ENCODE results near the gene NUDT13. TPM values are rescaled to one million over a fixed set of nuclear protein-coding genes. Genes with fewer than 3 reads are reported as not detected.

Gene NUDT13
- total and polyA plus RNA-seq, 2 of the 4 experiments (the other 2 are of a cell fraction) = 0.90 to 1.7 TPM

DNA sequence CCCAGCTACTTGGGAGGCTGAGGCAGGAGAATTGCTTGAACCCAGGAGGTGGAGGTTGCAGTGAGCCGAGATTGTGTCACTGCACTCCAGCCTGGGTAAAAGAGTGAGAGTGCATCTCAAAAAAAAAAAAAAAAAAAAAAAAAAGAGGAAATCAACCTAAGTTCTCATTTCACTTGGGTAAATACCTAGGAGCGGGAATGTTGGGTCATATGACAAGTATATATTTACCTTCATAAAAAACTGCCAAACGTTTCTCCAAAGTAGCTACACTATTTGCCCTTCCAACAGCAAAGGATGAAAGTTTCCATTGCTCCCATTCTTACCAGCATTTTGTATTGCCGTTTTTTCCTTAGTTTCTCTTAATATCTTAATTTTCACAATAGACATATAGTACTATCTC lies 23.4 kb upstream of the NUDT13 start:
- no peak for TF ChIP-seq RFX5 (IDR thresholded peaks at IDR 0.05; ENCODE audit: low read depth, low read length)
- no peak for TF ChIP-seq NFE2L2 (IDR thresholded peaks at IDR 0.05; ENCODE audit: low read depth, low read length)
- TF ChIP-seq CEBPB (IDR thresholded peaks at IDR 0.05; ENCODE audit: low read depth, low read length) = no peak
- no peak for TF ChIP-seq CHD1 (IDR thresholded peaks at IDR 0.05; ENCODE audit: low read depth, low read length)
- TF ChIP-seq, protein P1, sequence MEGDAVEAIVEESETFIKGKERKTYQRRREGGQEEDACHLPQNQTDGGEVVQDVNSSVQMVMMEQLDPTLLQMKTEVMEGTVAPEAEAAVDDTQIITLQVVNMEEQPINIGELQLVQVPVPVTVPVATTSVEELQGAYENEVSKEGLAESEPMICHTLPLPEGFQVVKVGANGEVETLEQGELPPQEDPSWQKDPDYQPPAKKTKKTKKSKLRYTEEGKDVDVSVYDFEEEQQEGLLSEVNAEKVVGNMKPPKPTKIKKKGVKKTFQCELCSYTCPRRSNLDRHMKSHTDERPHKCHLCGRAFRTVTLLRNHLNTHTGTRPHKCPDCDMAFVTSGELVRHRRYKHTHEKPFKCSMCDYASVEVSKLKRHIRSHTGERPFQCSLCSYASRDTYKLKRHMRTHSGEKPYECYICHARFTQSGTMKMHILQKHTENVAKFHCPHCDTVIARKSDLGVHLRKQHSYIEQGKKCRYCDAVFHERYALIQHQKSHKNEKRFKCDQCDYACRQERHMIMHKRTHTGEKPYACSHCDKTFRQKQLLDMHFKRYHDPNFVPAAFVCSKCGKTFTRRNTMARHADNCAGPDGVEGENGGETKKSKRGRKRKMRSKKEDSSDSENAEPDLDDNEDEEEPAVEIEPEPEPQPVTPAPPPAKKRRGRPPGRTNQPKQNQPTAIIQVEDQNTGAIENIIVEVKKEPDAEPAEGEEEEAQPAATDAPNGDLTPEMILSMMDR (conservative IDR thresholded peaks at IDR 0.05; ENCODE audit: low read depth, low read length) = no peak
- no peak for TF ChIP-seq MAZ (IDR thresholded peaks at IDR 0.05; ENCODE audit: borderline replicate concordance, low read depth, low read length)
- no peak for TF ChIP-seq POLR2A (IDR thresholded peaks at IDR 0.05; ENCODE audit: low read depth, low read length)
- TF ChIP-seq MAFK (IDR thresholded peaks at IDR 0.05; ENCODE audit: low read depth, low read length) = no peak
- TF ChIP-seq RAD21 (IDR thresholded peaks at IDR 0.05; ENCODE audit: low read length) = no peak
- H3K9me3 ChIP-seq (ENCODE audit: control insufficient read depth, insufficient read depth, low read length) = no peaks in the 10 kb centered on the region
- H3K36me3 ChIP-seq (ENCODE audit: control insufficient read depth, insufficient read depth, low read length) = peaks cover 4% of the 10 kb centered on the region
- peaks cover 11% of the 10 kb centered on the region for H3K4me1 ChIP-seq (ENCODE audit: control insufficient read depth, insufficient read depth, low read length)
- H4K91ac ChIP-seq (ENCODE audit: insufficient read depth, low read depth, low read length) = no peak overlapping the region
- H4K5ac ChIP-seq (ENCODE audit: low read depth, low read length) = no peak overlapping the region
- peaks cover 7% of the 10 kb centered on the region for H3K9me1 ChIP-seq (ENCODE audit: insufficient read depth, low read length)
- peaks cover 0 to 67% of the 10 kb centered on the region in 2 experiments; a peak in 3 of 4 replicates for H3K79me1 ChIP-seq (ENCODE audit: low read depth in 1 of 2, low read length in 2 of 2)
- DNase-seq (no peak), ATAC-seq (ENCODE audit: low read depth) (no peak)
- ChIA-PET POLR2A (ENCODE audit: unreplicated experiment) (no interaction called here), CTCF (interaction anchor here (0.9 kb wide), 1 partner anchor 9 kb away, joined by 3 read pairs; no protein-coding TSS in a partner anchor)
- H2AK5ac ChIP-seq (ENCODE audit: low read depth, low read length) = no peak overlapping the region
- dilution Hi-C loops (cut with HindIII; ENCODE audit: low sequenced_read_pairs, unreplicated experiment) (no loop called here), intact Hi-C loops (cut with micrococcal nuclease) (no loop called here), in situ Hi-C loops (cut with MboI; ENCODE audit: low sequenced_read_pairs) (no loop called here)
- H3K27me3 ChIP-seq (ENCODE audit: control insufficient read depth, insufficient read depth, low read length) = no peaks in the 10 kb centered on the region
- no peak overlapping the region for H4K8ac ChIP-seq (ENCODE audit: low read depth in 2 of 2, low read length in 2 of 2)
- H3K14ac ChIP-seq (replicated peaks; ENCODE audit: low read depth, low read length) = no peak overlapping the region
- no peak overlapping the region for H2BK120ac ChIP-seq (ENCODE audit: low read depth, low read length)
- H3K4ac ChIP-seq (ENCODE audit: low read depth, low read length) = no peak overlapping the region
- H3K4me2 ChIP-seq (ENCODE audit: low read depth, low read length) = no peak overlapping the region
- H3K4me3 ChIP-seq (ENCODE audit: insufficient read depth, low read depth, low read length) = no peak overlapping the region
- H3K23ac ChIP-seq (ENCODE audit: low read depth, low read length) = no peak overlapping the region
- peaks cover 81% of the 10 kb centered on the region for H4K20me1 ChIP-seq (ENCODE audit: insufficient read depth, low read length)
- no TSS peak for BruUV-seq (replicated peaks)
- H2BK20ac ChIP-seq (ENCODE audit: low read depth, low read length) = no peak overlapping the region
- no peak overlapping the region for H3K18ac ChIP-seq (ENCODE audit: low read depth, low read length)
- WGBS, 2 experiments (ENCODE audit: extremely low coverage in 2 of 2, insufficient read length in 1 of 2) = no CpG with 5 or more reads among the region's 4 CpGs
- H2BK5ac ChIP-seq (ENCODE audit: low read depth, low read length, poor library complexity, severe bottlenecking) = no peak overlapping the region
- no peak overlapping the region for H3K56ac ChIP-seq (ENCODE audit: extremely low read depth, insufficient read depth, low read length)
- H2AK9ac ChIP-seq (replicated peaks; ENCODE audit: low read depth, low read length, poor library complexity) = no peak overlapping the region
- H3K9ac ChIP-seq (ENCODE audit: low read depth, low read length) = no peak overlapping the region
- no peak overlapping the region for H3K27ac ChIP-seq (ENCODE audit: insufficient read depth, low read length)
- no peak overlapping the region for H2BK15ac ChIP-seq (ENCODE audit: low read depth, low read length)
- no peak overlapping the region for H2AFZ ChIP-seq (replicated peaks; ENCODE audit: low read length, poor library complexity)
